Endothelial cell of umbilical vein (primary cell): ENCODE results near the gene AKAP6. TPM values are rescaled to one million over a fixed set of nuclear protein-coding genes. Genes with fewer than 3 reads are reported as not detected.

ENCODE experiments used
- BruUV-seq: library from RNA; stranded (reverse); fragments of 400-500 nt; replicated peaks from 2 replicates; lab custom pipeline; 2021; lab: Mats Ljungman, UMichigan
- CTCF ChIA-PET: fragments of 300-600, 350-600 bp; sonication (Branson Sonifier 250); formaldehyde crosslinking; loops from one replicate; lab custom pipeline; 2021; ENCODE audit warnings: antibody characterized with exemption, inconsistent platforms; lab: Charles Lee
- POLR2A ChIA-PET: fragments of 300-600, 350-600 bp; sonication (Branson Sonifier 250); formaldehyde crosslinking; loops from one replicate; lab custom pipeline; 2021; ENCODE audit warnings: antibody characterized with exemption, inconsistent platforms; lab: Charles Lee
- DNase-seq: peaks from one replicate; pipeline ENCODE4 v3.0.0-alpha.2; 2011; ENCODE audit warnings: low read depth, low spot score
- FAIRE-seq: peaks from 2 replicates; lab custom pipeline; 2011; peaks lifted over from hg19 to GRCh38; lab: Jason Lieb, UNC
- H2AFZ ChIP-seq: 2 replicates; pipeline ENCODE4 v1.6.0; 2012; ENCODE audit warnings: low read depth, low read length, control low read depth, inconsistent platforms
- H3K27ac ChIP-seq: 2 replicates; pipeline ENCODE4 v1.5.1; 2011; ENCODE audit warnings: low read depth, mild to moderate bottlenecking, control low read depth, low read length, moderate library complexity; ENCODE audit not compliant: insufficient read depth
- H3K27me3 ChIP-seq, 2 experiments: 2 replicates each; pipeline versions ENCODE4 v1.6.0 to v1.6.1; 2011; ENCODE audit warnings: low read length in 2 of 2, mixed read lengths in 1 of 2; ENCODE audit not compliant: control insufficient read depth in 2 of 2, insufficient read depth in 2 of 2
- H3K36me3 ChIP-seq, 2 experiments: 2 replicates in 1 of 2; 3 replicates in 1 of 2; pipeline ENCODE4 v1.5.1; 2011; ENCODE audit warnings: low read length in 2 of 2, mild to moderate bottlenecking in 1 of 2, moderate library complexity in 1 of 2; ENCODE audit not compliant: control insufficient read depth in 2 of 2, insufficient read depth in 2 of 2; ENCODE audit errors: extremely low read depth in 1 of 2
- H3K4me1 ChIP-seq: 3 replicates; pipeline ENCODE4 v1.5.1; 2011; ENCODE audit warnings: mild to moderate bottlenecking, low read length; ENCODE audit not compliant: control insufficient read depth, insufficient read depth; ENCODE audit errors: extremely low read depth
- H3K4me2 ChIP-seq: 2 replicates; pipeline ENCODE4 v1.6.1; 2011; ENCODE audit warnings: low read length, control low read depth, mixed read lengths; ENCODE audit not compliant: insufficient read depth
- H3K4me3 ChIP-seq, 3 experiments: fragments of 200-600 bp in 1 of 3; sonication (generic), shearing (Covaris generic) in 1 of 3; replicated peaks in 1 of 3; 2 replicates each; pipeline ENCODE4 v1.5.1; 2011 to 2016; ENCODE audit warnings: control low read depth in 3 of 3, low read length in 3 of 3, mild to moderate bottlenecking in 2 of 3, inconsistent platforms in 1 of 3, low read depth in 1 of 3, moderate library complexity in 1 of 3; ENCODE audit not compliant: insufficient read depth in 1 of 3
- H3K79me2 ChIP-seq: 2 replicates; pipeline ENCODE4 v1.6.0; 2012; ENCODE audit warnings: low read length, inconsistent platforms; ENCODE audit not compliant: control insufficient read depth, insufficient read depth
- H3K9ac ChIP-seq: replicated peaks from 2 replicates; pipeline ENCODE3; 2011; ENCODE audit warnings: low read length, control low read depth; ENCODE audit not compliant: insufficient read depth; ENCODE audit errors: extremely low read depth
- H3K9me1 ChIP-seq: replicated peaks from 3 replicates; pipeline ENCODE4 v1.6.0; 2011; ENCODE audit warnings: mild to moderate bottlenecking, low read length; ENCODE audit not compliant: control insufficient read depth, insufficient read depth; ENCODE audit errors: extremely low read depth
- H3K9me3 ChIP-seq: replicated peaks from 2 replicates; pipeline ENCODE4 v1.5.1; 2012; ENCODE audit warnings: low read length, inconsistent platforms; ENCODE audit not compliant: control insufficient read depth, insufficient read depth
- H4K20me1 ChIP-seq: replicated peaks from 2 replicates; pipeline ENCODE3; 2011; ENCODE audit warnings: mild to moderate bottlenecking, low read length; ENCODE audit not compliant: control insufficient read depth, insufficient read depth; ENCODE audit errors: extremely low read depth
- CTCF ChIP-seq, 2 donors: IDR thresholded peaks; 1 replicate in 1 of 2; 2 replicates in 1 of 2; pipeline ENCODE4 v1.5.1; 2011; ENCODE audit warnings: low read length in 2 of 2, mild to moderate bottlenecking in 2 of 2, moderate library complexity in 2 of 2, control low read depth in 1 of 2, inconsistent platforms in 1 of 2, low read depth in 1 of 2; ENCODE audit not compliant: insufficient read depth in 1 of 2; ENCODE audit errors: extremely low read depth in 1 of 2
- FOS ChIP-seq: IDR thresholded peaks from 2 replicates; pipeline ENCODE4 v1.6.1; 2011; ENCODE audit warnings: mild to moderate bottlenecking, low read length, moderate library complexity, borderline replicate concordance; ENCODE audit not compliant: insufficient read depth
- GATA2 ChIP-seq: IDR thresholded peaks from 2 replicates; pipeline ENCODE4 v1.7.0; 2011; ENCODE audit warnings: low read depth, mild to moderate bottlenecking, moderate library complexity, mixed read lengths, low read length; ENCODE audit not compliant: insufficient read length, insufficient read depth
- JUN ChIP-seq: IDR thresholded peaks from 2 replicates; pipeline ENCODE4 v1.6.1; 2011; ENCODE audit warnings: borderline replicate concordance, low read depth; ENCODE audit not compliant: insufficient read length, insufficient read depth
- MAX ChIP-seq: IDR thresholded peaks from 2 replicates; pipeline ENCODE4 v1.6.1; 2011; ENCODE audit not compliant: insufficient read depth, insufficient read length
- MYC ChIP-seq: IDR thresholded peaks from one replicate; pipeline ENCODE4 v1.6.1; 2011; ENCODE audit warnings: mild to moderate bottlenecking, low read depth, low read length
- POLR2A ChIP-seq: IDR thresholded peaks from 2 replicates; pipeline ENCODE4 v1.6.1; 2012; ENCODE audit warnings: low read depth, mild to moderate bottlenecking, control low read depth, low read length
- POLR2AphosphoS5 ChIP-seq: IDR thresholded peaks from 2 replicates; pipeline ENCODE4 v1.6.1; 2012; ENCODE audit warnings: low read depth, mild to moderate bottlenecking, control low read depth, low read length, moderate library complexity; ENCODE audit not compliant: insufficient read depth
- dilution Hi-C: fragments of 300-500 bp; cut with MboI; formaldehyde crosslinking; loops from one replicate; pipeline ENCODE4 v1.15.0; 2019; ENCODE audit warnings: low sequenced_read_pairs; ENCODE audit not compliant: extremely low pct_ligation_motif_present
- intact Hi-C: fragments of 100-400 bp; cut with micrococcal nuclease; formaldehyde crosslinking; loops from one replicate; pipeline ENCODE4 v1.10.0; 2022
- polyA plus RNA-seq, 4 experiments: library from polyadenylated mRNA; depleted of rRNA in 3 of 4; stranded (reverse) in 3 of 4; unstranded in 1 of 4; fragments of >200 nt; gene quantifications; 2 replicates each; pipeline versions ENCODE4 v1.2.1 to v1.2.3, GENCODE V29; 2011 to 2012; ENCODE audit warnings: missing spikeins in 1 of 4
- total RNA-seq: library from RNA; stranded (reverse); gene quantifications from 2 replicates; pipeline ENCODE4 v1.2.3, GENCODE V29; 2021

Gene AKAP6
- total and polyA plus RNA-seq, 2 donors (not counting 3 experiments of a cell fraction or from before 2014, with no cell fraction given), result 0.03 to 0.49 TPM

- no peaks in the 10 kb centered on the region for H3K4me1 ChIP-seq
- H3K9me3 ChIP-seq, result no peaks in the 10 kb centered on the region
- H3K4me3 ChIP-seq, result no peak overlapping the region
- no peaks in the 10 kb centered on the region for H3K9me1 ChIP-seq
- no peak overlapping the region for H3K9ac ChIP-seq
- DNase-seq (no peak), FAIRE-seq (no peak)
- H3K27me3 ChIP-seq, result peaks cover 0 to 4% of the 10 kb centered on the region in 2 experiments
- H4K20me1 ChIP-seq, result no peaks in the 10 kb centered on the region
- H2AFZ ChIP-seq, result no peak overlapping the region
- H3K4me2 ChIP-seq, result no peak overlapping the region
- ChIA-PET CTCF (no interaction called here), POLR2A (no interaction called here)
- TF ChIP-seq GATA2 (no peak), JUN (no peak), POLR2AphosphoS5 (no peak), POLR2A (no peak), MYC (no peak), MAX (no peak), CTCF (IDR thresholded peaks at IDR 0.05; ENCODE audit: extremely low read depth in 1 of 2, insufficient read depth in 1 of 2, low read depth in 1 of 2, low read length in 2 of 2) (no peak), FOS (no peak)
- H3K27ac ChIP-seq, result no peak overlapping the region
- H3K36me3 ChIP-seq, result no peaks in the 10 kb centered on the region
- intact Hi-C loops, result no loop called here
- H3K79me2 ChIP-seq, result no peaks in the 10 kb centered on the region
- dilution Hi-C loops, result no loop called here
- BruUV-seq, result no TSS peak
These were observed 1.7 kb upstream of the AKAP6 start for GRCh38 chr14:32327255-32327961.
